Renal pelvis (tissue), 4 donors: ENCODE measurements around the gene PLA2G3. TPM values are rescaled to one million over a fixed set of nuclear protein-coding genes. Genes with fewer than 3 reads are reported as not detected.

Experiments used
- DNase-seq: peaks from one replicate; pipeline ENCODE4 v3.0.0-alpha.2; 2013
- polyA plus RNA-seq, 3 donors: library from polyadenylated mRNA; unstranded; fragments of 120-200 nt; gene quantifications; one replicate each; pipeline ENCODE4 v1.2.1, GENCODE V29; 2013; ENCODE audit not compliant: insufficient read length in 3 of 3

The PLA2G3 gene
- polyA plus RNA-seq, 3 donors, result 0.16 to 0.21 (median 0.19) TPM

DNA sequence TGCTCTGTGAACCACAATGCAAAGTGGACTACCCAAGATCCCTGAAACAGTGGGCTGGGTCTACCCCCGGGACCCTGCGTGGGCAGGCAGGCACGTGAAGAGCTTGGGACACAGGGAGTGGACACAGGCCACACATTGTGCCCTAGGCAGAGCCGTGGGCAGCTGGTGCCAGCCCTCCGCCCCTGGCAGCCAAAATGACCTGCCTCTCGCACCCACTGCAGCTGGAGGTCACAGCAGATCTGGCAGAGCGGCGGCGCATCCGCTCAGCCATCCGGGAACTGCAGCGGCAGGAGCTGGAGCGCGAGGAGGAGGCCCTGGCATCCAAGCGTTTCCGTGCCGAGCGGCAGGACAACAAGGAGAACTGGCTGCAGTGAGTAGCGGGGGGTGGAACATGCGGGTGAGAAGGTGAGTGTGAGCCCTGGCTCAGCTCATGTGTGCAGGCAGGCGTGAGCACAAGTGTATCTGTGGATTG, 52.5 kb downstream of the PLA2G3 start:
- DNase-seq, result no peak

DNA sequence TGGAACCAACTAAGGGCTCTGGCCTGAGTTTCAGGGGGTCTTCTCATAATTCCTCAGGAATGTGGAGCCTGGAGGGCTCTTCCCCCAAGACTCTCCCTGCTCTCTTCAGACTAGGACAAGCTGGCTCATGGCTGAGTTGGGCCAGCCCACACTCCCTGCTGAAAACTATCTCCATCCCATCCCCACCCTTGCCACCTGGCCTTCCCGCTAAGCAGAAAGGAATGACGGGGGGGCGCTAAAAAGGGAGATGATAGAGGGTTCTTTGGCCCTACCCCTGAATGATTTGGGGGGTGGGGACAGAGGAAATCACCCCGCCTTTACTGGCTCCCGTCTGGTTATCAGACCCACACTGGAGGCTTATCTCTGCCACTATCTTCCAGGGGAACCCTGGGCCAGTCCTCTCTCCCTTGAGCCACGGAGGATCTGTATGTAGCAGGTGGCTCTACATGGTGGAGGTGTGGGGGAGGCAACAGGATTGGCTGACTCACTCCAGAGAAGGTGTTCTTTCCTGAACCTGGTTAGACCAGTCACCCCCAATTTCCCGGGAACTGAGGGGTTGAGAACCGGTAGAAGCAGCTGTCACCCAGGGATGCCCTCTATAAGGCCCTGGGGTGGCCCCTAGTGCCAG, 53.5 kb downstream of the PLA2G3 start:
- DNase-seq, result no peak

DNA sequence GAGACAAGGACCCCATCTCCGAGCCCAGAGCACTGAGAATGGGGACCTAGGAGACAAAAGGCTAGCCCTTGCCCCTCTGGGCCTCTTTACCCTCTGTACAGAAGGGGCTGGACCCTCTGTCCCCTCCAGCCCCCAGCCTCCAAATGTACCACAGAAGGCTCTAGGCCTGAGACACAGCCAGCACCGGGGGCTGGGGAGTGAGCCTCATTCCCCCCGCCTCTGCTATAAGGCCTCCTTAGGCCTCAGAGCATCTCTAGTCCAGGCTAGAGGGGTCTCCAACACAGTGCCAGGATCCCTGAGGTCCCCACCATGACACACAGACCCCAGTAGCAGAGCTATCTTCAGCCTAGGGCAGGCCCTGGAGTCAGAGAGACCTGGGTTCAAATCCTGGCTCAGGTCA, 54.4 kb downstream of the PLA2G3 start:
- DNase-seq, result no peak

GRCh38 chr22:31085493-31085824, 54.8 kb downstream of the PLA2G3 start:
- no peak for DNase-seq

GRCh38 chr22:31084811-31085492, 55.4 kb downstream of the PLA2G3 start:
- peak; percentile 81 for DNase-seq

Other genes starting within 250 kb of the PLA2G3 start
- gene MORC2, start 171.7 kb downstream of the PLA2G3 start, polyA plus RNA-seq, result 10 to 100 TPM; 31.6 to 41.7 (median 35.2) TPM
- 100 to 1,000 TPM; 191 to 205 (median 200) TPM for gene TUG1, start 171.2 kb downstream of the PLA2G3 start, polyA plus RNA-seq
- gene SMTN, start 59.2 kb downstream of the PLA2G3 start, polyA plus RNA-seq, result 10 to 100 TPM; 42.3 to 56.5 (median 47.5) TPM
- 10 to 100 TPM in 1 of 3 donors, 1 to 10 TPM in 2; 7.6 to 13.5 (median 9.3) TPM for gene SELENOM, start 32.9 kb downstream of the PLA2G3 start, polyA plus RNA-seq
- gene INPP5J, start 17.5 kb downstream of the PLA2G3 start, polyA plus RNA-seq, result 1 to 10 TPM; 4.2 to 6.1 (median 5.8) TPM
- gene RNF185, start 19.7 kb upstream of the PLA2G3 start, polyA plus RNA-seq, result 10 to 100 TPM; 52.6 to 56.8 (median 53.1) TPM
- gene LIMK2, start 71.8 kb upstream of the PLA2G3 start, polyA plus RNA-seq, result 10 to 100 TPM; 47.6 to 68.8 (median 67.3) TPM
- 10 to 100 TPM; 11.3 to 14.9 (median 14.5) TPM for gene PIK3IP1, start 152.0 kb upstream of the PLA2G3 start, polyA plus RNA-seq
- gene PATZ1, start 205.8 kb upstream of the PLA2G3 start, polyA plus RNA-seq, result 10 to 100 TPM; 78.5 to 84.4 (median 81.1) TPM